GM20000 (cell line): Measurements from ENCODE around the gene BRI3.

Experiments
- DNase-seq: peaks from one replicate; pipeline ENCODE4 v3.0.0; 2012; ENCODE audit warnings: low spot score
- CTCF ChIP-seq: IDR thresholded peaks from 2 replicates; pipeline ENCODE4 v1.5.1; 2012; ENCODE audit warnings: mild to moderate bottlenecking, control low read depth; ENCODE audit errors: extremely low read depth, missing control alignments

The BRI3 gene

GRCh38 chr7:98280791-98281756 is at the start of gene BRI3:
Gene BRI3 (plus strand): TSS chr7:98281686. CDS start chr7:98281796, 110 bp downstream.
- TF ChIP-seq CTCF = no peak
- peak; percentile 99 for DNase-seq

- no peak for DNase-seq
These were observed 49.3 kb upstream of the BRI3 start for GRCh38 chr7:98232263-98232585.

GRCh38 chr7:98232799-98233198 is 48.7 kb upstream of the BRI3 start:
- DNase-seq = no peak
- TF ChIP-seq CTCF = no peak

More at GRCh38 chr7:98232263-98232585, 49.3 kb upstream of the BRI3 start:
- no peak for TF ChIP-seq CTCF

GRCh38 chr7:98233219-98234070 is 48.0 kb upstream of the BRI3 start:
- no peak for DNase-seq
- no peak for TF ChIP-seq CTCF

GRCh38 chr7:98234429-98235147 is 46.9 kb upstream of the BRI3 start:
- no peak for DNase-seq
- no peak for TF ChIP-seq CTCF

GRCh38 chr7:98235901-98236300 is 45.6 kb upstream of the BRI3 start:
- DNase-seq = no peak
- no peak for TF ChIP-seq CTCF
